GM12865 (cell line): ENCODE data around the gene EXOC8.

ENCODE experiments used
- DNase-seq: peaks from one replicate; pipeline ENCODE4 v3.0.0; 2010; ENCODE audit warnings: low read depth
- H3K4me3 ChIP-seq: 2 replicates; pipeline ENCODE4 v1.5.1; 2011; ENCODE audit warnings: mild to moderate bottlenecking, low read depth, low read length, control low read depth
- TF ChIP-seq, protein P1 (sequence below): IDR thresholded peaks from 2 replicates; pipeline ENCODE4 v1.5.1; 2011; ENCODE audit warnings: low read length, control low read depth, low read depth, inconsistent platforms; ENCODE audit not compliant: insufficient read depth; ENCODE audit errors: missing control alignments

The EXOC8 gene

DNA sequence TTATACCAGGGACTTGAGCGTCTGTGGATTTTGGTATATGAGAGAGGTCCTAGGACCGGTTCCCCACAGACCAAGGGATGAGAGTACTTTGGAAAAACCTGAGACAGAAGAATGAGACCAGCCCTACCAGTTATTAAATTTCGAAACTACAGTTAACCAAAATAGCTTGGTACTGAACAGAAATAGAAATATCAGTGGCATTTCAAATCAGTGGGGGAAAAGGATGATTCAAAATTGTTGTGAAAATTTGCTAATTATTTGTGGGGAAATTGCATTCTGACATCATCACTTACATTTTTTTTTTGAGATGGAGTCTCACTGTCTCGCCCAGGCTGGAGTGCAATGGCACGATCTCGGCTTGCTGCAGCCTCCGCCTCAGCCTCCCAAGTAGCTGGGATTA, 8.2 kb downstream of the EXOC8 start:
- TF ChIP-seq, protein P1, sequence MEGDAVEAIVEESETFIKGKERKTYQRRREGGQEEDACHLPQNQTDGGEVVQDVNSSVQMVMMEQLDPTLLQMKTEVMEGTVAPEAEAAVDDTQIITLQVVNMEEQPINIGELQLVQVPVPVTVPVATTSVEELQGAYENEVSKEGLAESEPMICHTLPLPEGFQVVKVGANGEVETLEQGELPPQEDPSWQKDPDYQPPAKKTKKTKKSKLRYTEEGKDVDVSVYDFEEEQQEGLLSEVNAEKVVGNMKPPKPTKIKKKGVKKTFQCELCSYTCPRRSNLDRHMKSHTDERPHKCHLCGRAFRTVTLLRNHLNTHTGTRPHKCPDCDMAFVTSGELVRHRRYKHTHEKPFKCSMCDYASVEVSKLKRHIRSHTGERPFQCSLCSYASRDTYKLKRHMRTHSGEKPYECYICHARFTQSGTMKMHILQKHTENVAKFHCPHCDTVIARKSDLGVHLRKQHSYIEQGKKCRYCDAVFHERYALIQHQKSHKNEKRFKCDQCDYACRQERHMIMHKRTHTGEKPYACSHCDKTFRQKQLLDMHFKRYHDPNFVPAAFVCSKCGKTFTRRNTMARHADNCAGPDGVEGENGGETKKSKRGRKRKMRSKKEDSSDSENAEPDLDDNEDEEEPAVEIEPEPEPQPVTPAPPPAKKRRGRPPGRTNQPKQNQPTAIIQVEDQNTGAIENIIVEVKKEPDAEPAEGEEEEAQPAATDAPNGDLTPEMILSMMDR: no peak
- DNase-seq: peak; percentile 14
- H3K4me3 ChIP-seq: no peak overlapping the region

DNA sequence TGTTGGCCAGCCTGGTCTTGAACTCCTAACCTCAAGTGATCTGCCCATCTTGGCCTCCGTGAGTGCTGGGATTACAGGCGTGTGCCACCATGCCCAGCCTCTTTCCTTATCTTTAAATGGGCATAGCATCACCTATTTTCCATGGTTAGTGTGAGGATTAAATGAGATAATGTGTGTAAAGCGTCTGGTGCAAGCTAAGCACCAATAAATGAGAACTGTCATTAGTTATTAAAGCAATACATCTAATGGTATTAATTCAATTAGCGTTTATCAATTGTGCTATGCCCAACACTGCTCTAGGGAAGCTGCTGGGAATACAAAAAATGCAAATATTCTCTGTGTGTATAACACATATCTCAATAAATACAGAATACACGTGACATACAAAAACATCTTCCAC, 10.0 kb downstream of the EXOC8 start:
- DNase-seq: no peak
- no peak overlapping the region for H3K4me3 ChIP-seq
- TF ChIP-seq, protein P1: no peak

DNA sequence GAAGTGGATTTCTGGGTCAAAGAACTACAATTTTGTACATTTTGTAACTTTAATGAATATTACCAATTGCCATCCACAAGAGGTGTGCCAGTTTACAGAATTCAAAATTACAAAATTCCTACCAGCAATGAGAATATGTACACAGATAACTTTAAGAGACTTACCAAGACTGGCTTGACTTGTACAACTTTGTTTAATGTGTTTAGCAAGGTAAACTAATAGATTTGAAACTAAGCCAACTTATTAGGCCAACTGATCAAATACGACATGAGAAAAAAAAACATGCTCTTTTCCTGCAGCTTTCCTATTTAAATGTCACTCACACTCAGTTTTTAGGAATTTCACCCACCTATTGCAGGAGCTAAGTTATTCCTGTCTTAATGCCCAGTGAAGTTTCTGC, 11.4 kb downstream of the EXOC8 start:
- H3K4me3 ChIP-seq: no peak overlapping the region
- DNase-seq: no peak
- TF ChIP-seq, protein P1: no peak

DNA sequence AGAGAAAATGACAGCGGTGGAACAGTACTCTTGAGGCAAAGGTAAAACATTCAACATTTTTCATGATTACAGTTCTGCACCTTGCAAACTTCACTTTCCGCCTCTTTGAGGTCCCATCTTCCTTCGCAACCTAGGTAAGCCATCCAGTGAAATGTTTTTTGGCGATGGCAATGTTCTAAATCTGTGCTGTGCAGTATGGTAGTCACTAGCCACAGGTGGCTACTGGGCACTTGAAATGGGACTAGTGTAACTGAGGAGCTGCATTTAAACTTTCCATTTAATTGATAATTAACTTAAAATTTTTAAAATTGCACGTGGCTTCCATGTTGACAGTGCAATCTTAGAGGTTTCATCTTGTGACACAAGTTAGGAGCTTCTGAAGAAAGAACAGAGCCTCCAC, 13.0 kb downstream of the EXOC8 start:
- no peak for DNase-seq
- TF ChIP-seq, protein P1: no peak
- H3K4me3 ChIP-seq: no peak overlapping the region

DNA sequence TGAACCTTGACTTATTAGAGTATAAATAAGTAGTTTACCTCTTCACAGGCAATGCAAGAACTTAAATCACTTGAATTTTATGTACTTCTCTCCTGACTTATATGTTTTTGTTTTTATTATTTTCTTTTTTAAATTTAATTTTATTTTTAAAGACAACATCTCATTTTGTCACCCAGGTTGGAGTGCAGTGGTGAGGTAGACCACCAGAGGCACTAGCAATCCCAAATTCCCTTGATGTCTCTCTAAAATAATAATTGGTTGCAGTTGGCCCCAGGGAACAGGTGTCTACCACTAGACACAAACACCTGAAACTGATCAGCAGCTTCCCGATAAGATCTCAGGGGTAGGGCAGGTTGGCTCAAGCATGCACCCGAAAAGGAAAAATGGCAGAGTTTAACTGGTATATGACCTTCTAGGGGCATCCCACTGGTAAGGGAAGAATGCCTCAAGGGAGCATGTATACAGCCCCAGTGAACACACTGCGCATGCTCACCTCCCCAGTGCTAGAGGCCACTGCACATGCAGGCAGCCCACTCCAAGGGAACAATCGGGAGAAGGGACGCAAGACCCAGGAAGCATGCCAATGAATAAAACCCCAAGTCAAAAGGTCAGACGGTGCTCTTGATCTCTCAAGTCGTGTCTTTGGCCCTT, 14.6 kb downstream of the EXOC8 start:
- no peak for DNase-seq
- no peak overlapping the region for H3K4me3 ChIP-seq
- TF ChIP-seq, protein P1: no peak

DNA sequence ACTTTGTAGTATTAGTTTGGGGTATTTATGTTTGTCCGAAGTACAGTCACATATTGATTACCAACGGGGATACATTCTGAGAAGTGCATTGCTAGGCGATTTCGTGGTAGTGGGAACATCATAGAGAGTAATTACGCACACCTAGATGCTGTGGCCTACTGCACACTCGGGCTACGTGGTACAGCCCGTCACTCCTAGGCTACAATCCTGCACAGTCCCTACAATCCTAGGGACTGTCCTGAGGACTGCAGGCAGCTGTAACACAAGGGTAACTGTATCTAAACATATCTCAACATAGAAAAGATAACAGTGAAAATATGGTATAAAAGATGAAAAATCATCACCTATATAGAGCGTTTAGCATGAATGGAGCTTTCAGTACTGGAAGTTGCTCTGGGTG, 18.6 kb downstream of the EXOC8 start:
- no peak for DNase-seq
- TF ChIP-seq, protein P1: no peak
- H3K4me3 ChIP-seq: no peak overlapping the region

DNA sequence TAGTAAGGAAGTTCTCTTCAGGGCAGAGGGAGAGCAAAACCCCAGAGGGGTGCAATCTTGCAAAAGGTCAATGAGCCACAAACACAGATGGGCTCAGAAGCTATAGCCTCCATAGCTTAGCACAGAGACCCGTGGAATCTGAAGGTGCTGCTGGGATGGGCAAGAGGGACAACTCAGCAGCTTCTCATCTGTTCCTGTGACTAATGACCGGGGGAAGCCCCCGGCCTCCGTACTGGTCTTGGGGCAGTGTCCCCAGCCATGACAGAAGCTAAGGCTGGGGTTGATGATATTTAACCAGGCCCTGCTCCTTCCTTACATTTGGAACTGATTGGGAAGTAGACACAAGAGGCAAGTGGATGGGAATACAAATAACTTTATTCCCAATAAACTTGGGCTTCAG, 19.1 kb downstream of the EXOC8 start:
- no peak for DNase-seq
- no peak overlapping the region for H3K4me3 ChIP-seq
- TF ChIP-seq, protein P1: no peak
